HG03354 (cell line): Measurements from ENCODE around the gene ADAMTS17.

ENCODE experiments used
- ATAC-seq: cut with Tn5 transposase; IDR thresholded peaks from one replicate; pipeline ENCODE4 v1.9.1; 2021; ENCODE audit warnings: mild to moderate bottlenecking; ENCODE audit not compliant: unreplicated experiment, poor library complexity, severe bottlenecking

ADAMTS17 gene

GRCh38 chr15:100020614-100021013 is 321.2 kb downstream of the ADAMTS17 start:
- no peak for ATAC-seq

- ATAC-seq = no peak
Observed at GRCh38 chr15:100020189-100020588, 321.6 kb downstream of the ADAMTS17 start.

- ATAC-seq = no peak
Observed at GRCh38 chr15:100019601-100020000, 322.2 kb downstream of the ADAMTS17 start.

GRCh38 chr15:100018191-100018590 is 323.6 kb downstream of the ADAMTS17 start:
- no peak for ATAC-seq

- no peak for ATAC-seq
Observed at GRCh38 chr15:100017140-100017539, 324.6 kb downstream of the ADAMTS17 start.

- no peak for ATAC-seq
Observed at GRCh38 chr15:100016632-100017031, 325.1 kb downstream of the ADAMTS17 start.

- ATAC-seq = no peak
Observed at GRCh38 chr15:100011235-100011634, 330.5 kb downstream of the ADAMTS17 start.

GRCh38 chr15:100009372-100009771 is 332.4 kb downstream of the ADAMTS17 start:
- no peak for ATAC-seq

- ATAC-seq = no peak
Observed at GRCh38 chr15:100008258-100008657, 333.5 kb downstream of the ADAMTS17 start.

- ATAC-seq = no peak
Observed at GRCh38 chr15:100007609-100008008, 334.2 kb downstream of the ADAMTS17 start.

GRCh38 chr15:100005715-100006114 is 336.1 kb downstream of the ADAMTS17 start:
- no peak for ATAC-seq

- no peak for ATAC-seq
Observed at GRCh38 chr15:100005013-100005412, 336.8 kb downstream of the ADAMTS17 start.

GRCh38 chr15:100002787-100003536 is 338.8 kb downstream of the ADAMTS17 start:
- no peak for ATAC-seq

- ATAC-seq = no peak
Observed at GRCh38 chr15:100002086-100002620, 339.6 kb downstream of the ADAMTS17 start.

GRCh38 chr15:100001405-100001804 is 340.4 kb downstream of the ADAMTS17 start:
- no peak for ATAC-seq

GRCh38 chr15:99999282-100000070 is 342.3 kb downstream of the ADAMTS17 start:
- no peak for ATAC-seq

- ATAC-seq = no peak
Observed at GRCh38 chr15:99998661-99999101, 343.1 kb downstream of the ADAMTS17 start.

- ATAC-seq = no peak
Observed at GRCh38 chr15:99997112-99997651, 344.6 kb downstream of the ADAMTS17 start.

GRCh38 chr15:99996660-99997059 is 345.1 kb downstream of the ADAMTS17 start:
- ATAC-seq = no peak

- no peak for ATAC-seq
Observed at GRCh38 chr15:99995543-99995942, 346.2 kb downstream of the ADAMTS17 start.
